Stimulated activated CD8-positive, alpha-beta memory T cell treated with anti-CD3 and anti-CD28 coated beads, Interleukin-7, amount 100 ng/mL, for 48 hours (primary cell): ENCODE data around the gene LOXL3.

Experiments used
- DNase-seq, 2 donors: peaks; one replicate each; pipeline ENCODE4 v3.0.0-alpha.2; 2020; ENCODE audit warnings: low read depth in 1 of 2; ENCODE audit errors: extremely low read depth in 1 of 2

The LOXL3 gene

DNA sequence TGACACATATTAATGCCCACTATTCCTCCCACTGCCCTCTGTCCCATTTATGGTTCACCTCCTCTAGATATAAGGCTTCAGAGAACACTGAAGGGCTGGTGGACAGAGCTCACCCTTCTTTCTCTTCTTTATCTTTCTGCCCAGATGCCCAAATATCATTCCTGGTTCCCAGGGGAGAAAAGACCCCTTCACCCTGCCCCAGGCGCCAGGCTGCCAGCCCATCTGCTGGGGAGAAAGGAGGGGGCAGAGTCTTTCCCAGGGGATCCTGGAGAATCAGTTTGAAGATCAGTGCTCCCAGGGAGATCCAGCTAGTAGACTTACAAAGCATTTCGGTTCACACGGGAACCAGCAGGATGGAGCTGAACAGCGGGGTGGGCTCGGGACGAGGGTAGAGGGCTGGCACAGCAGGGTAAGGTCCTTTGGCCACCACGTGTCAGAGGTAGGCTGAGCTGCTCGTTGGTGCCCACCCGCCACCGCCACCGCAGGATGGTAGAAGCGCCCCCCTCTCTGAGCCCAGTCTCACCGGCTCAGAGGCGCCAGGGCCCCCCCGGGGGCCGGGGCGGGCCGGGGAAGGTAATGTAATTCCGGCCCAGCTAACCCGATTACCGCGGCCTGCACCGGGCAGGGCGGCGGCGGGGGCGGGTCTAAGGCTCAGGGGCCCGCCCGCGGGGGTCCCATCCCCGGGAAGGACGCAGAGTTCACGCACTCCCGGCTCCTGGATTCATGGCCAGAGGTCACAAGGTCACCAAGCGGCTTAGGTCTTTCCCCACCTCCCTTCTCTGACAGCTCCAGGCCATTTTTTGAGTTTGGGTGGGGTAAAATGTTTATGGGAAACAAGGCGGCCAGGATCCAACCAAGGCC lies 40.8 kb downstream of the LOXL3 start:
- DNase-seq, result no peak

DNA sequence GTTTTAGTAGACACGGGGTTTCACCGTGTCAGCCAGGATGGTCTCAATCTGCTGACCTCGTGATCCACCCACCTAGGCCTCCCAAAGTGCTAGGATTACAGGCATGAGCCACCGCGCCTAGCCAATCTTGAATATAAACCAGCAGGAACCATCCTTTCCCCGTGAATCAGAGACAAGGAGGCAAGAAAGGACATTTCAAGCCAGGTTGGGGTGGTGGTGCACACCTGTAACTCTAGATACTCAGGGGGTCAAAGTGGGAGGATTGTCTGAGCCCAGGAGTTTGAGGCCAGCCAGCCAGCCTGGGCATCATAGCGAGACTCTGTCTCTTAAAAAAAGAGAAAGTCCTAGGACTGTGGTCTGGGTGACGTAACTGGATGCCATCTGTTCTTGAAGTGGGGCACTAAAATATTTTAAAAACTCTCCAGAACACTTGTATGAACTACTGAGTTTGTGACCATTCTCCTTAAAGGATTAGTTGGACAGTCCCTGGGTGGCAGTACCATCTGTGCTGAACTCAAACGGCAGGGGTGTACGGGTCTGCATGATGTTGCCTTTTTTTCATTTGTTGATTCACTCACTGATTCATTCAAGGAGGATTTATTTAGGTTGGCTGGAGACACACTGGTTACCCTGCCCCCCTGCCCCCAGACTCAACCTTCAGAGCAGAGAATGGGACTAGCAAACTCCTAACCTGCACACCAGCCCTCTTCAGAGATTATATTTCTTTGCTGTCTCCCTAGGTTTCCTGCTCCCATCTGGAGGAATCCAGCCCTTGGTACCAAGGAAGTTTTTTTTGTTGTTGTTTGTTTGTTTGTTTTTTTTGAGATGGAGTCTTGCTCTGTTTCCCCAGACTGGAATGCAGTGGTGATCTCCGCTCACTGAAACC lies 42.4 kb downstream of the LOXL3 start:
- DNase-seq, result no peak

DNA sequence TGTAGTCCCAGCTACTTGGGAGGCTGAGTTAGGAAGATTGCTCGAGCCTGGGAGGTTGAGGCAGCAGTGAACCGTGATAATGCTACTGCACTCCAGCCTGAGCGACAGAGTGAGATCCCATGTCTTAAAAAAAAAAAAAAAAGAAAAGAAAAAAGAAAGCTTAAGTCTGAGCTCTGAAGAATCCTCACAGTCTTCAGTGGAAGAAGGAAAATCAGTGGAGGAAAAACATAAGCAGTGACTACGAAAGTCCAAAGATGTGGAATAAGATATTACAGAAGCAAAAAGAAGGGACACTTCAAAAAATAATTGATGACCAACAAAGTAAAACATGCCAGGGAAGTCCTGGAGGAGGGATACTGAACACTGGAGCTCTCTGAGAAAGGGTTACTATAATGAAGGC lies 43.5 kb downstream of the LOXL3 start:
- DNase-seq, result no peak

DNA sequence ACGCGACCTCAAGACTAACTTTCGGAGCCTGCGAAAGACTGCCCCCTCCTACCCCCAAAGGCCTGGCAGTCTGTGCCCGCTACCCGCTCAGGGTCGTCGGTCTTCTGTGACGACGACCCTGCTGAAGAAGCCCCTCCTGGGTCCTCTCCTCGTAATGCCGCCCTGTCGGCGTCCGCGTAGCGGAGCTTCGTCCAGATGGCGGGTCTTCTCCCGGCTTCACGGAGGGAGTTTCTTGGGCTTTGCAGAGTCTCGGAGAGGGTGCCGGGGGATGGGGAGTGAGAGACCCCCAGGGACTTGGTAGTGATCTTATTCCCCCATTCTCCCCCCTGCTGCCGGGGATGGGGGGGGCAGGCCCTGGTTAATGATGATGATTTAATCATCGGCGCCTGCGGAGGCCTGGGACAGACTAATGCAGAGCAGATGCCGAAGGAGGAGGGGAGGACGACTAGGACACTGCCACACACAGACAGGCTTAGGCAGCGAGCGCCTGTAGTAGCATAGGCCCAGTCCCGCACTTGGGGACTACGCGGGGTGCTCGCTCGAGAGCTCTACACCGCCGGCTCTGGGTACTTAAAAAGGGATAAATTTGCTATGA lies 45.7 kb downstream of the LOXL3 start:
- no peak for DNase-seq

DNA sequence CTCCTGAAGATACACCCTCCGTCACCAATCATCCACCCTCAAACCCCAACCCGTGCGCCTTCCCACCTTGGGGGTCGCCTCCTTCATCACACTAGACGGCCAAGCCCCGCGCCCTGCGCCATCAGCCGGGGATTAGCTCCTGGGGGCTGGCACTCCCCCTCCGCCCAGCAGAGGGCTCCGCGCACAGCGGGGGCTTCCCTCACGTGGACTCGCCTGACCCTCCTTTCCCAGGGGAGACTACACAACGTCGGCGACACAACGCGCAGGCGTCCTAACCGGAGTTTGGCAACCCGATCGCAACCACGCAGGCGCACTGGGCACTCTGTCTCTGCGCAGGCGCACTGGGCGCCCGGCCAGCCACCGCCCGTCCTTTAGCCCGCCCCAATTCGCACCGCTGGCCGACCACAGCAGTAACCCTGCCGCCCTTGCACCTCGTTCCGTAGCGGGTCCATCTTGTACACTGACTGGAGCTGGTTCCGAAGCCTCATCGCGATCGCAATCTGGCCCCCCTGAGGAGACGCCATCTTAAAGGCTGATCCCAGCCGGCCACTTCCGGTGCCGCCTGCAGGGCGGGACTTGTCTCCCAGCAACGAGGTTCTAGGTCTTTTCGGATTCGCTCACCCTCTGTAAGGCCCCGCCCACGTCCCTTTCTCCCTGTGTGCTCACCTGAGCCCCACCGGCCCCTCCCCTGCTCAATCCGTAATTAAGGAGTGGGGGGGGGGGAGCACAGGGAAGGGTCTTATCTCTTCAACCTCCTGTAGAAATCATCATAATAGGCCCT lies 46.4 kb downstream of the LOXL3 start, which contains the start of gene PCGF1:
PCGF1 (minus strand) TSS at position 551 of the 781 bp plus-strand sequence; CDS start at position 524, 27 bp downstream.
- peak; percentile 96 to 98 for DNase-seq

DNA sequence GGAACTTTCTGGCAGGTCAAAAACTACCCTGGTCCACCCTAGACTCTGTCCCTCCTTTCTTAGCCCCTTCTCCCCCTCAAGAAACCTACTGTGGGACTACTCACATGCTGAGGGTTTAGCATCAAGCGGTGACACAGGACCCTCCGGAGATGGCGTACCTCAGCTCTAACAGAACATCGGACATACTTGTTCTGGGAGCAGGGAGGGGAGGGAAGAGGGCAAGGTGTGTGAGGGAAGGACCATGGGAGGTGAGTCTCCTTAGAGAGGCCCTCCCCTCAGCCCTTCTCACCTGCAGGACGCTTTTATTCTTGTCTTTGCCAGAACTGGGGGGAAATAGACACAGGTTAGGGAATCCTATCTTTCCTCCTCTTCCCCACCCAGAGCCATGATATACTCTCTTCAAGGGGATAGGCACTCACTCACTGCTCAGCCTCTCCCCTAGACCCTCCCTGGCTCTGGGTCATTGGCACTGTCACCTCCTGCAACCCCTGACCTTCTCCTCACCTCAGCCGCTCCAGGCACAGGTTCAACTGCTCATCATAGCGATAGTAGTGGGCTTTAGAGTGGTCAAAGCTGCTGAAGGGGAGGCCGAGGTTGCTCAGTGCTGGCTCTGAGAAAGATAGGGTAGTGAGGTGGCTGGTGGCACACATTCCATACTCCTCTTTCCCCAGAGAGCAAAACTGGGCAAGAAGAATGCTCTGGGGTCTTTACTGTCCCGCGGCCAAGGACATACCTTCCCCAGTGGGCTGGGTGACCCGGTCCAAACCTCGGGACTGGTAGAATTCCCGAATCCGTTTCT lies 48.1 kb downstream of the LOXL3 start:
- no peak for DNase-seq

DNA sequence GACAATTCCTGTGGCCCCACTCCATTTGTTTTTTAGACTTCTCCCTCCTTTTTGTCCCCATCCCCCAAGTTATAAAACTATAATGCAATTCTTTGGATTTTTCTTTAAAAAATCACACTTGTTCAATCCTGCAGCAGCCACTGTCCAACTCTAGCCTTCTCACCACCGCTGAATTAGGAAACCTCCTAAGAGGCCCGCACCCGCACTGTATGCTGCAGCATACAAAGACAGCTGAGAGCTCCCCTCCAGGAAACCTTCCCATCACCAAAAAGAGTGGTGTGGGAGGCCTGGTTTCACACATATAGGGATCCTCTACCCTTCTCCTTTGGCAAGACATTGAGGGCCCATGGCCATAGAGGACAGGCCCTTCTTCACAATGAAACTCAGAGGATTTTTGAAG lies 49.2 kb downstream of the LOXL3 start:
- no peak for DNase-seq

DNA sequence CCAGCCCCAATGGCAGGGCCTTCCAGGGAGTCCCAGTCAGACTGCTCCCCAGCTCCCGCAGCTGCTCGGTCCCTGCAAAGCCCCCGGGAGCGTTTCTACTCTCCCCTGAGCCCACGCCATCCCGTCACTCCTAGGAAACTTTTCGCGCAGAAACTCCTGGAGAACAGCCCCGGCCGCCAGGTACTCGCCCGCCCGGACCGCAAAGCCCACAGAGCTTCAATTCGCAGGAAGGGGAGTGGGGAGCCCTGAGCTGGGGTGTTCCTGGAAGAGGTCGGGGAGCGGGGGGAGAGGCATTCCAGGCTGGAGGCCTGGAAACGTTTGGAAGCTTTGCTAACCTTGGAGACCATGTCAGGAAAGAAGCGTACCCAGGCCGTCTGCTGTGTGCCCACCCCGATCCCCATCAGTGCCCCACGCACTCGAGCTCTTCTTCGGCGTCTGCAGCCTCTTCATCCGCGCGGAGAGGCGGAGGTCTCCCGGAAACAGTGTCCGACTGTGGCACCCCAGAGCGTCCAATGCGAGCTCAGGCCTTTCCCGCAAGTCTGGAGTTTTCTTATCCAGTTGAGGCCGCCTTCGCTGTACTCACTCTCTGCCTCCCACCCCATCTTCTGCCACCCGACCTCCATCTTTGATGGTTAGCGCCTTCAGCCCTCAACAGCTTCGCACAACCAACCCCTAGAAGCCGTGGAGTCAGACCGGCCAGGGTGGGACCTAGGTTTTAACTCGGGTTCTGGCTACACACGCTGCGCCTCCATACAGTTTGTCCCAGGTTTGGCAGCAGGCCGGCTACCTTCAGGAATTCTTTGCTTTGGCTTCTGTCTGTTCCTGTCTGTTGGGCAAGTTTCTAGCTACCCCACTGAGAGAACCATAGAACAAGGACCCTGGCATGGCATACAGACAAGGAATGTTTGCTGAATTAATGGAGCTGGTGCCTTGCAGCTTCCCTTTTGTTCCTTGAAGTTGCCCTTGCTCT lies 50.0 kb downstream of the LOXL3 start:
- no peak for DNase-seq

DNA sequence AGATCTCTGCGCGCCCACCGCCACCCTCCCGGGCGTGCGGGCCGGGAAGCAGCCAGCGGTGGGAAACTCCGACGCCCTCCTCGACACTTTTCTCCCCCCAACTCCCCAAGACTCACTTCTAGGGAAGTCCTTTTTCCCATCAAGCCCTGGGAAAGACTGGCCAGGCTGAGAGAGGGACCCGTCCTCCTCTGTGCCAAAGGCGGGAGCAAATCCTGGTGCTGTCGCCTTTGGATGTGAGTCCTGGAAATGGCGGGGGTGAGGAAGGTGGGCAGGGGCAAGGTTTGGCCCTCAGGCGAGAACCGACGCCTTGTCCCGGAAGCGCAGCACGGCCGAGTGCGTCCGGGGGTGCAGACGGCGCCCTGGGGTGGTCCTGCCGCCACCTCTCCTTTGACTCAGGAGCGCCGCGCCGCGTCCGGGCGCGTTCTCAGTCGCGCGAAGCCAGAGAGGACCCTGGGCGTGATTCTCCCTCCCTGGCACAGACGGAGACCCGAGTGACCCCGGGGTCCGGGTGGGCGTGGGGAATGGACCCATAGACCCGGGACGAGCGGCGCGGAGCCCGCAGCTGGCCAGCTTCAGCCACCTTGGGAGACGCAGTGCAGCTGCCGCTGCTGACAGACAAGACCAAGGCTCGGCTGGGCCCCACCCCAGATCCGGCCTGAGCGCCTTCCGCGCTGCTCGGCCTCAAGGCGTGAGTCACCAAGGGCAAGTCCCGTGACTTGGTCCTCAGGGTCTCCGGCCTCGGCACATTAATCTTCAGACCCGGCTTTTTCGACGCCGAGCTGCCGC lies 50.8 kb downstream of the LOXL3 start:
- peak; percentile 50 to 51 for DNase-seq

DNA sequence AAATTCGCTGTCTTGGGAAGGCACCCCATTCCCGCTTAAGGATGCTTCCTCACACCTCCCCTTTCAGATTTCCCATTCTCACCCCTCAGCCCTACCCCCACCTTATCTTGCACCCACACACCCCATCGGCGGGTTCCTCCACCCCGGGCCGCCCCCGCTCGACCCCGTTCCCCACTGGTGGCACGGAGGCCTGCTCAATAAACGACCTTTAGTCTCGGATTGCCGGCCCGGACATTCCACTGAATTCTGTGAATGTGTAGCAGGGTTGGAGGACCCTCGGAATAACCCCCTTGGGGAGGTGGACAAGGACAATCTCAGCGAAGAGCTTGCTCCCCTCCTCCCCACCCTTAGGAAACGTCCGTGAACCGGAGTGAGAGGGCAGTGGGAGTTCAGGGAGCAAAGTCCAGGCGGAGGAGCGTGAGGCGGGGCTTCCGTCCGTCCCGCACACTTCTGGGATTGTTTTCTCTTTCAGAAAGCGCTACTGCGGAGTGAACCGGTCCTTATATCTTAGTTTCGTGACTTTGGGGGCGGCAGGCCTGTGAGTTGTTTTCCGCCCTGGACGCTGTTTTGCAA lies 51.5 kb downstream of the LOXL3 start:
- no peak for DNase-seq

DNA sequence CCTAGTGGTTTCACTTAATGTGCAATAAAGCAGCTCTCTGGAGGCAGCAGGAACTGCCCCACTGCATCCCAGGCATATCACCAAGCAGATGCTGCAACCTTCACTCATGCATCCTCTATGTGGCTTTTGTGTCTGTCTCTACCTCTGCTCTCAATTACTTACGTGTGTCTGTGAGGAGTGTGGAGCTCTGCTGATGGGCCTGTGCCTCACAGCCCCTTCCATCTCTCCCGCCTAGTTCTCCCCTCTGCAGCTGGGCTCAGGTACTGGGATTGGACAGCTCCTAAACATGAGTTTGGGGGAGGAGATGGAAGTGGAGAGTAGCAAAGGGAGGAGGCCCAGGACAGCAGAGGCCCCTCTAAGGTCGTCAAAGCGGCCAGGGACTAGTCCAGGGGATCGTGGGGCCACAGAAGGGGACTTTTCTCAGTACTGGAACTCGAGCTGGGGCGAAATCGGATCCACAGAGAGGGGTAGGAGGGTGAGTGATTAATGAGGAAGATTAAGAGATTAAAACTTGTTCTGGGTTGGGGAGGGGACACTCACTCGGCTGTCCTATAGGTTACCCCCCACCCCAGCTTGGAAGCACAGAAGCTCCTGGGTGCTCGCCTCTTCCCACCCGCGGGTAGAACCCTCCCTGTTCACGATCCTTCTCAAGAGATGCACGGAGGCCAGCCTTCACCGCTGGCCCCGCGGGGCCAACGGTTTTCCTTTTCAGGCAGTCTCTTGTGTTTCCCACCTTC lies 52.2 kb downstream of the LOXL3 start:
- DNase-seq, result no peak

DNA sequence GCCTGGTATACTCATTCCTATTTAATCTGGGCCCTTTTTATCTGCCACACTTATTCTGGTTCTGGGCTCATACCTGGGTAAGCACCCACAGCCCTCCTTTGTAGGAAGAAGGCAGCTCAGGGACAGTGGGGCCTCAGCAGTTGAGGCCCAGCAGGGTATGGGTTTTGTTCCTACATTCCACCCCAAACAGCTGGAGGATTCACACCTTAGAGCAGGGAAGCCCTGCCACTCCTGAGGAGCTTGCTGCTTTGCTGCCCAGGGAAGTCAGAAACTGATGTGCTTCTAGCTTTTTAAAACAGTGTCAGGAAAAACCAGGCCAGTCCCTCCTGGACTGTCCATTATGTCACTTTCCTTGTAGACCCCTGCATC lies 53.2 kb downstream of the LOXL3 start:
- DNase-seq, result no peak

DNA sequence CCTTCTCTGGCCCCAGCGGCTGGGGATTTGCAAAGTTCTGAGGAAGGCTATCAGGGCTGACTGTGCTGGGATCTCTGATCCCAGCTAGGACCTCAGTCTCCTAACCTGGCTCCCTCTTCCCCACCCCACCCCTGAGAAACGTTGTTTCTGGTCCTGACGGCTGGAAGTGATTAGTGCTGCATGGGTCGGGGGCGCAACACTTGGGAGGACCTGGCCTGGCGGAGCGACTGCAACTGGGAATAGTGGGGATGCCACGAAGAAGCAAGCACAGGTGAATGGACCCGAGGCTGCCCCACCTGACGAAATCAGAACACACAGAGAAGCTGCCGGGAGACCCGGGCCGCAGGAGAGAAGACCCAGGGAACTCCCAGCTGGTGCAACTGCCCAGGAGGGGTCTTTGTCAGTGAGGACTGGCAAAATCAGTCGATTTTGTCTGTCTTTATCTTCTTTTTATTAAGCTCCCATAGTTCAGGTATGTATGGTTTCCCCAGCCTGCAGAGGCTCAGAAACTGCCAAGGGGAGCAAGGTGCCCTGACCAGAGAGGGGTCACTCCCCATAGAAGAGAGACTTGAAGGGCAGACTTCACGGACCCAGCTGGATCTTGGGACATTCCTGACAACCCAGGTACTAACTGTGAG lies 53.7 kb downstream of the LOXL3 start:
- no peak for DNase-seq

DNA sequence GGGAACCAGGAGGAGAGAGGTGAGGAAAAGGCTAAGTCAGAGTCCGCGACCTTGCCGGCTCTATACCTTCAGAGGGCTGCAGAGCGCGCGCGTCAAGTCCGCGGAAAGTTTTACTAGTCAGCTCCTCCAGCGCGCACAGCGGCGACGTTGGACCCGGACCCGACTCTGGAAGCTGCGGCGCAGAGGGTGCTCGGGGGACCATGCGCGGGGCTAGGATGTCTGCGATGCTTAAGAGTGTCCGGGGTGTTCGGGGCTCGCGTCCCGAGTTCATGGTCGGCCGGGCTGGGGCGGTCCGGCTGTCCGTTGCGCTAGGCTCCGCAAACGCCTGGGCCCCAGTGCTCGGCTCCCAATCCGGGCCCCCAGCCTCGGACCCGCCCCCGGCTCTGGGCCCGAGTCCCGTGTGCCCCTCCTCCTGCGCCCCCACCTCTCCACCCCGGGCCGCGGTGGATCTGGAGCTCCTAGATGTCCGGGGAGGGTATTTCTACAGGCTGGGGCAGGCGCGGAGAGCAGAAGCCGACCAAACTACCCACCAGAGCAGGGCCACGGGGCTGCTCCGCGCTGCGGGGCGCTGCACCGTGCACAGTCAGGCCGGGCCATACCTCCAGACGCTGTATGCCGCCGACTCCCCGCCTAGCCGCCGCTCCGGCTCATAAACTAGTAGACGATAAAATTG lies 54.3 kb downstream of the LOXL3 start, which contains the start of gene LBX2:
LBX2 (minus strand) TSS at position 337 of the 673 bp plus-strand sequence; CDS start at position 271, 66 bp downstream.
- DNase-seq, result no peak

DNA sequence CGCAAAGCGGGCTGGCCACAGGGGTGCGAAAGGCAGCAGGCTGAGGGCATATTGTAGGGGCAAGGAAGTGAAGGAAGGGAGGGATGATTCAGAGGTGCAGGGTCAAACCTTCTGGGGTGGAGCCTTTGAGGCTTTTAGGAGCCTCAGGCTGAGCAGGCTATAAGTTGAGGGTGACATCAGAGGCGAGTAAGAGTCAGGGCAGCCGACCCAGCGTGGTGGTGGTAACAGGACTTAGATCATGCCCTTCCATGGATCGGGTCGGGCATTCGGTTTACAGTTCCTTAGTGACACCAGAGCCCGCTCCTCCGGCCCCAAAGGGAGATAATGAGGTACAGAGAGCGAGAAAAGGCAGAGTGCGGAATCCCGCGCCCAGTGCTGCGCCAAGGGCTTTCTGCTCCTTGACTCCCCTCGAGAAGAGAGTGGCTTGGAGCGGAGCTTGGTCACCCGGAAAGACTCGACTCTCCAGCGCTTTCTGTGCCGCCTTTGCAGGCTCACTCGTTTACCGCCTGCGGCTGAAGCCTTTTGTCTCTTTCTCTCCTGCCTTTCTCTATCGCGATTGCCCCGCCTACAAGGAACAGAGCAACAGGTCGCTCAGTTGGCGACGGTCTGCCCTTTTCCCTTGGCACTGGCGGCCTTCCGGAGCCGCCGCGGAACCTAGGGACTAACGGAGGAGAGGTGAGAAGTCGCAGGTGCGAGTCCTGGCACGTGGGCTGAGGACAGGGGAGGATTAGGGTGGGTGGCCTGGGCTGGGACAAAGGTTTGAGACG lies 55.1 kb downstream of the LOXL3 start:
- DNase-seq, result no peak
